B cell (primary cell): ENCODE measurements around the gene IL31RA. TPM values are rescaled to one million over a fixed set of nuclear protein-coding genes. Genes with fewer than 3 reads are reported as not detected.

Experiments used
- ATAC-seq: fragments of 200-7000 bp; cut with Tn5 transposase; one replicate; pipeline ENCODE4 v1.10.0; 2021; ENCODE audit warnings: low read depth, mild to moderate bottlenecking, moderate number of reproducible peaks, moderate library complexity
- CTCF ChIA-PET: fragments of 350-600 bp; sonication (Branson Sonifier 250); formaldehyde crosslinking; loops from one replicate; lab custom pipeline; 2021; ENCODE audit warnings: antibody characterized with exemption, inconsistent platforms; lab: Charles Lee
- POLR2A ChIA-PET: fragments of 350-600 bp; sonication (Branson Sonifier 250); formaldehyde crosslinking; loops from one replicate; lab custom pipeline; 2021; ENCODE audit warnings: antibody characterized with exemption; lab: Charles Lee
- DNase-seq: peaks from one replicate; pipeline ENCODE4 v3.0.0; 2013
- H2AFZ ChIP-seq: 2 replicates; pipeline ENCODE4 v1.6.1; 2012; ENCODE audit warnings: mild to moderate bottlenecking, low read depth, low read length; ENCODE audit not compliant: insufficient read depth, poor library complexity, severe bottlenecking
- H3K27ac ChIP-seq, 2 donors: 1 replicate in 1 of 2; 2 replicates in 1 of 2; pipeline ENCODE4 v1.5.1; 2012 to 2013; ENCODE audit warnings: low read length in 2 of 2, mild to moderate bottlenecking in 2 of 2, moderate library complexity in 1 of 2
- H3K27me3 ChIP-seq, 4 experiments: fragments of 200-600 bp in 1 of 4; sonication (generic) in 1 of 4; replicated peaks in 1 of 4; 1 replicate in 2 of 4; 2 replicates in 2 of 4; pipeline versions ENCODE4 v1.6.1 to v1.7.0; 2013 to 2016; ENCODE audit warnings: low read length in 3 of 4, mild to moderate bottlenecking in 2 of 4, mixed read lengths in 1 of 4, moderate library complexity in 1 of 4; ENCODE audit not compliant: insufficient read depth in 4 of 4, control insufficient read depth in 3 of 4; ENCODE audit errors: control extremely low read depth in 1 of 4
- H3K36me3 ChIP-seq, 2 experiments: replicated peaks in 1 of 2; 1 replicate in 1 of 2; 2 replicates in 1 of 2; pipeline versions ENCODE4 v1.6.1 to v1.7.1; 2013; ENCODE audit warnings: low read length in 1 of 2; ENCODE audit not compliant: insufficient read depth in 2 of 2, control insufficient read depth in 1 of 2; ENCODE audit errors: control extremely low read depth in 1 of 2, extremely low read depth in 1 of 2
- H3K4me1 ChIP-seq, 2 donors: fragments of 200-600 bp in 1 of 2; sonication (generic) in 1 of 2; 1 replicate in 1 of 2; 2 replicates in 1 of 2; pipeline versions ENCODE4 v1.5.1 to v1.6.1; 2013 to 2017; ENCODE audit warnings: low read length in 2 of 2; ENCODE audit not compliant: control insufficient read depth in 2 of 2, insufficient read depth in 2 of 2
- H3K4me2 ChIP-seq: replicated peaks from 2 replicates; pipeline ENCODE3; 2012; ENCODE audit warnings: mild to moderate bottlenecking, low read depth, low read length; ENCODE audit not compliant: poor library complexity, severe bottlenecking
- H3K4me3 ChIP-seq, 5 experiments: fragments of 200-600 bp in 1 of 5; sonication (generic) in 1 of 5; 1 replicate in 3 of 5; 2 replicates in 2 of 5; pipeline versions ENCODE4 v1.5.1 to v1.7.0; 2011 to 2016; ENCODE audit warnings: low read length in 4 of 5, mild to moderate bottlenecking in 4 of 5, low read depth in 2 of 5, control low read depth in 1 of 5, moderate library complexity in 1 of 5; ENCODE audit not compliant: insufficient read depth in 1 of 5; ENCODE audit errors: control extremely low read depth in 1 of 5, extremely low read depth in 1 of 5
- H3K79me2 ChIP-seq: fragments of 200-600 bp; sonication (generic); one replicate; pipeline ENCODE4 v1.6.0; 2016; ENCODE audit warnings: low read length; ENCODE audit not compliant: control insufficient read depth, insufficient read depth
- H3K9ac ChIP-seq: fragments of 200-600 bp; sonication (generic); 2 replicates; pipeline ENCODE4 v1.6.1; 2017; ENCODE audit warnings: mild to moderate bottlenecking, low read length, moderate library complexity
- H3K9me3 ChIP-seq, 3 donors: one replicate each; pipeline versions ENCODE4 v1.6.1 to v1.7.1; 2013; ENCODE audit warnings: low read length in 2 of 3; ENCODE audit not compliant: control insufficient read depth in 2 of 3, insufficient read depth in 1 of 3; ENCODE audit errors: control extremely low read depth in 1 of 3
- H4K20me1 ChIP-seq: 2 replicates; pipeline ENCODE4 v1.6.0; 2012; ENCODE audit warnings: mild to moderate bottlenecking, low read length; ENCODE audit not compliant: insufficient read depth, control insufficient read depth, poor library complexity, severe bottlenecking
- H3K27ac Mint-ChIP-seq: one replicate; pipeline ENCODE4 v1.8.0; 2021; ENCODE audit warnings: mixed read lengths
- H3K27me3 Mint-ChIP-seq: one replicate; pipeline ENCODE4 v1.8.0; 2021; ENCODE audit warnings: mixed read lengths
- H3K4me1 Mint-ChIP-seq: one replicate; pipeline ENCODE4 v1.8.0; 2021; ENCODE audit warnings: mixed read lengths
- H3K4me3 Mint-ChIP-seq: one replicate; pipeline ENCODE4 v1.8.0; 2021; ENCODE audit warnings: mixed read lengths
- H3K9me3 Mint-ChIP-seq: one replicate; pipeline ENCODE4 v1.8.0; 2022; ENCODE audit warnings: mixed read lengths; ENCODE audit not compliant: insufficient read depth
- CTCF ChIP-seq: fragments of 200-600 bp; IDR thresholded peaks from one replicate; pipeline ENCODE4 v1.8.0; 2022; ENCODE audit warnings: antibody characterized with exemption, mild to moderate bottlenecking
- EZH2 ChIP-seq: IDR thresholded peaks from 2 replicates; pipeline ENCODE4 v1.6.1; 2012; ENCODE audit warnings: borderline replicate concordance, low read depth, mild to moderate bottlenecking, moderate library complexity, low read length; ENCODE audit not compliant: insufficient read depth, poor library complexity, severe bottlenecking
- WGBS: methylation state at CpG from one replicate; pipeline ENCODE4 v1.1.5; 2013; ENCODE audit warnings: missing lambda C conversion rate; ENCODE audit not compliant: insufficient coverage; 5-methylcytosine and 5-hydroxymethylcytosine counted together
- intact Hi-C: fragments of 100-400 bp; cut with micrococcal nuclease; formaldehyde crosslinking; loops from one replicate; pipeline ENCODE4 v1.10.0; 2022
- polyA plus RNA-seq: library from polyadenylated mRNA; depleted of rRNA; stranded (reverse); fragments of >200 nt; gene quantifications from 2 replicates; pipeline ENCODE4 v1.2.3, GENCODE V29; 2012
- total RNA-seq, 2 donors: library from RNA; stranded (reverse); fragments of 120-200 nt in 1 of 2; gene quantifications; 1 replicate in 1 of 2; 2 replicates in 1 of 2; pipeline versions ENCODE4 v1.2.3 to v1.2.4, GENCODE V29; 2013 to 2022

The IL31RA gene
- total and polyA plus RNA-seq, 2 donors (not counting 1 experiment from before 2014, with no cell fraction given), result not detected

- no peaks in the 10 kb centered on the region for H3K79me2 ChIP-seq
- TF ChIP-seq EZH2, result no peak
- TF ChIP-seq CTCF, result no peak
- H3K9me3 ChIP-seq, result no peaks in the 10 kb centered on the region
- DNase-seq (no peak), ATAC-seq (no peak)
- Mint-ChIP-seq H3K27me3 (peaks cover 9% of the 10 kb centered on the region), H3K4me1 (peaks cover 12% of the 10 kb centered on the region), H3K27ac (no peak overlapping the region), H3K9me3 (peaks cover 3% of the 10 kb centered on the region), H3K4me3 (no peak overlapping the region)
- peaks cover 10 to 14% of the 10 kb centered on the region in 2 donors for H3K4me1 ChIP-seq
- no peak overlapping the region for H3K4me2 ChIP-seq
- 100% methylated on average over 3 of the region's 3 CpGs for WGBS
- H3K36me3 ChIP-seq, result no peaks in the 10 kb centered on the region
- no peak overlapping the region for H3K9ac ChIP-seq
- H4K20me1 ChIP-seq, result no peaks in the 10 kb centered on the region
- ChIA-PET CTCF (no interaction called here), POLR2A (no interaction called here)
- no peak overlapping the region for H3K4me3 ChIP-seq
- H3K27ac ChIP-seq, result no peak overlapping the region
- intact Hi-C loops, result no loop called here
- H3K27me3 ChIP-seq, result peaks cover 0 to 3% (median 0%) of the 10 kb centered on the region in 4 experiments
- H2AFZ ChIP-seq, result no peak overlapping the region
Observed at GRCh38 chr5:55904152-55904551, 53.0 kb downstream of the IL31RA start.

GRCh38 chr5:55905251-55905650, 54.1 kb downstream of the IL31RA start:
- DNase-seq (no peak), ATAC-seq (no peak)
- Histone ChIP-seq H3K4me3 (no peak overlapping the region), H3K27me3 (peaks cover 0 to 3% (median 0%) of the 10 kb centered on the region in 4 experiments), H3K79me2 (no peaks in the 10 kb centered on the region), H3K9ac (no peak overlapping the region), H3K4me2 (no peak overlapping the region), H3K27ac (no peak overlapping the region), H2AFZ (no peak overlapping the region), H3K4me1 (peaks cover 10 to 14% of the 10 kb centered on the region in 2 donors), H3K36me3 (no peaks in the 10 kb centered on the region), H3K9me3 (no peaks in the 10 kb centered on the region), H4K20me1 (no peaks in the 10 kb centered on the region)
- no peak for TF ChIP-seq CTCF
- no peak for TF ChIP-seq EZH2
- Mint-ChIP-seq H3K4me3 (no peak overlapping the region), H3K27ac (no peak overlapping the region), H3K27me3 (peaks cover 9% of the 10 kb centered on the region), H3K4me1 (peaks cover 12% of the 10 kb centered on the region), H3K9me3 (peaks cover 4% of the 10 kb centered on the region)
- WGBS, result no CpG with 5 or more reads among the region's 4 CpGs
- POLR2A ChIA-PET, result no interaction called here
- CTCF ChIA-PET, result interaction anchor here (0.7 to 1.8 kb wide), 2 partner anchors 9 to 31 kb away, joined by 3 to 8 read pairs; no protein-coding TSS in a partner anchor
- intact Hi-C loops, result no loop called here
